GM21619 (cell line): ENCODE data around the gene FCGR3A.
A peak's percentile ranks its signal among the peaks of the same experiment; 100 is the strongest.
"Not testable (repeated sequence)": the region's sequence is repeated elsewhere in the genome, so short reads cannot be mapped to it uniquely, and the experiment has no call there.

Experiments
- ATAC-seq: cut with Tn5 transposase; IDR thresholded peaks from one replicate; pipeline ENCODE4 v1.9.1; 2021; ENCODE audit not compliant: unreplicated experiment

Gene FCGR3A

DNA sequence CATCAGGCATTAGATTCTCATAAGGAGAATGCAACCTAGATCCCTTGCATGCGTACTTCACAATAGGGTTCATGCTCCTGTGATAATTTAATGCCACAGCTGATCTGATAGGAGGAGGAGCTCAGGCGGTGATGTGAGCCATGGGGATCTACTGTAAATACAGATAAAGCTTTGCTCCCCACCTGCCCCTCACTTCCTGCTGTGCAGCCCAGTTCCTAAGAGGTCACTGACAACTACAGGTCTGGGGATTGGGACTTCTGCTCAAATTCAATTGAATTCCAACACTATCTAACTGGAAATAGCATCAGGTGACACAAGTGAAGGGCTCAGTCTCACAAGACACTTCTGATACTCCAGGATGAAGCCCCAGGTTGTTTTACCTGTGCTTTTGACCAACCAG is 7.4 kb upstream of the FCGR3A start:
- ATAC-seq = not testable (repeated sequence)

DNA sequence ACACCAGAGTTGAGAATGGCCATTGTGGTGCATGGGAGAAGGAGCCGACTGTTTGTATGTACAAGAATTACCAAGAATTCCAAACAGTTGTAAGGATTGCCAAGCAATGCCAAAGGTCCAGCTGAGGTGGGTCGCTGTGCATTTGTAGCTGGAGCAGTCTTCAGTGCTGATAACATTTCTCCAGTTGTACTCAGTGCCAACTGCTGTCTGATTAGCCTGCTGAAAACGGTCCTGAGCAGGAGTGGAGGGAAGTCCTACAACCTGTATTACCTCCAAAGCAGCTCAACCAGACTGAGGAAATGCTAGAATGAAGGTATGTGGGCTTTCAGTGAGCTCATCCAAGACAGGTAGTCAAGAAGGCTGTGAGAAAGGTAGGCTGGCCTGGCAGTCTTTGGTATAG is 6.5 kb upstream of the FCGR3A start:
- not testable (repeated sequence) for ATAC-seq

DNA sequence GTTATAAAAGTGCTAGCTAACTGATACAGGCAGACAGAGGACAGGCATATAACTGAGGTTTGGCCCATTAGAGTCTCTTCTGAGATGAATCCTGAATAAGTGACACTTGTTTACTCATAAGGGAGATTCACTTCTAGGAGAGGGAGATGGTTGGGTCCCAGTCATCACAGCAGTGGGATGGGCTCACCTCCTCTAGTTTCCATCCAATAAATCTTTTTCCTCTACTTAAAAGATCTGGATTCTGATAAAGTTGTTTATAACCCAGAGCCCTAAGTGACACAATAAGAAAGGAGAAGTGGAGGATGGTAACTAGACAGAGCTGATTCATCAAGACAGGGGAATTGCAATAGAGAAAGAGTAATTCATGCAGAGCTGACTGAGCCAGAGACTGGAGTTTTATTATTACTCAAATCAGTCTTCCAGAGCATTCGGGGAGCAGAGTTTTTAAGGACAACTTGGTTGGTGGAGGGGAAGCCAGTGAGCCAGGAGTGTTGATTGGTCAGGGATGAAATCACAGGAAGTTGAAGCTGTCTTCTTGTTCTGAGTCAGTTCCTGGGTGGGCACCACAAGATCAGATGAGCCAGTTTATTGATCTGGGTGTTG is 5.3 kb upstream of the FCGR3A start:
- not testable (repeated sequence) for ATAC-seq

DNA sequence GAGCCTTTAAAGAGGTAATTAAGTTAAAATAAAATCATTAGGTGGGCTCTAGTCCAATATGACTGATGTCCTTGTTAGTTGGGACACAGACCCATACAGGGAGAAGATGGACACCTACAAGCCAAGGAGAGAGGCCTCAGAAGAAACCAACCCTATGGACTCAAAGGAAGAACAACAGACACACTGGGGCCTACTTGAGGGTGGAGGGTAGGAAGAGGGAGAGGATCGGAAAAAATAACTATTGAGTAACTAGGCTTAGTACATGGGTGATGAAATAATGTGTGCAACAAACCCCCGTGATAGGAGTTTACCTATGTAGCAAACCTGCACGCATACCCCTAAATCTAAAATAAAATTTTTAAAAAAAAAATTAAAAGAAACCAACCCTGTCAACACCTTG is 4.7 kb upstream of the FCGR3A start:
- ATAC-seq = not testable (repeated sequence)

DNA sequence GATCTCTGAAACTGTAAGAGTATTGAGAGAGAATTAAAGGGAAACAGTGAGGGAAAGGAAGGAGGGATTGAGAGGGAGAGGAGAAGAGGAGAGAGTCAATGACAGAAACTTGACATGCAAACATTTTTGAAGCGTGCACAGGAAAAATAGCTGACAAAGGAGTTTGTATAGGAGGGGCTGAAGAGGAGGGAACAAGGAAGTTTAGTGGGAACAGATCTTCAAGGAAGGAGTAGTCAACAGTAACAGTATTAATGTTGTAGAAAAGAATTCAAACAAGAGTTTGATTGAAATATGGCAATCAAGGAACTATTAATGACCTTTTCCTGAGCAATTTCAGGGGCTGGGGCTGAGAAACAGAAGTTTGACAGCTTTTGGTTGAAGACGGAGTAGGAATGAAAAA is 4.0 kb upstream of the FCGR3A start:
- ATAC-seq = not testable (repeated sequence)

DNA sequence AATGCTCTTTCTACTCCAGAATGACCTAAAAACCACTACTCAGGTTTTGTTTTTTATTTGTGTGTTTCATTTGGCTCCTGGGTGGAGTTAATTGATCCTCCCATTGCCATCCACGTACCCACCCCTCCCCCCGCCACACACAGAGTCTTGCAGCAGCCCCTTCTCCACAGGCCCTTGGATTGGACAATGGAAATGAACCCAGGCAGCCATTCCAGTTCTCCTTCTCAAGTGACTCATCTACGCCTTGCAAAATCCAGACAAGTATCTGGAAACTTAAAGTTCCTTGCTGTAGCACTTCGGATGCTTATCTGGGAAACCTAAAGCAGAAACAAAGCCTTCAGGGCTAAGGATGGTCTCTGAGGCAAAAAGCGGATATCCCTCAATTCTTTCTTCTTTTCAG is 1.3 kb upstream of the FCGR3A start:
- ATAC-seq = not testable (repeated sequence)

DNA sequence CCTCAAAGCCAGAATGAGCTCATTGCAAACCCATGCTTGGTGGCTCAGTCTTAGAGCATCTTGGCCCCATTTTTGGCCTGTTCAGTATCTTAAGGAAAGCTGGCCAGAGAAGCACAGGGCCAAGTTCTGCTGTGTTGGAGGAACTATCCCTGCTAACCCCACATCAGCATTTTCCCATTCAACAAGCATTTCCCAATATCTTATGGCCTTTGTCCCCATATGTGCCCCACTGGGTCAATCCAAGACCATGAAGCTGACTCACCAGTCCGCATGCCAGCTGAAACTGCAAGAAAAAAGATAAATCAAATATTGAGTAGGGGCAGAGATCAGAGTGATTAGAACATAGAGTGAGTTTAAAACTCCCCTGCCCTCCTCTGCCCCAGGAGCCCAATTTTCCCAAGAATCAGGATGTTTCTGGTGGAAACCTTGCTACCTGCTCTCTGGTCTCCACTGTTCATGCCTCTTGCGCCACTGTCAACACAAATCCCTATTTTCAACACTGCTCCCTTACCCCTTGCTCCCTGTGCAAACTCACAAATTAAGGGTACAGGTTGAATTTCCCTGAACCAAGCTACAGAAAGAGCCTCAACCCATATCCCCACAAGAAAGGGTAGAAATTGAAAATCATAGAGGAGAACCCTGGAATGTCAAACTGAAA is 740 bp downstream of the FCGR3A start:
- not testable (repeated sequence) for ATAC-seq

DNA sequence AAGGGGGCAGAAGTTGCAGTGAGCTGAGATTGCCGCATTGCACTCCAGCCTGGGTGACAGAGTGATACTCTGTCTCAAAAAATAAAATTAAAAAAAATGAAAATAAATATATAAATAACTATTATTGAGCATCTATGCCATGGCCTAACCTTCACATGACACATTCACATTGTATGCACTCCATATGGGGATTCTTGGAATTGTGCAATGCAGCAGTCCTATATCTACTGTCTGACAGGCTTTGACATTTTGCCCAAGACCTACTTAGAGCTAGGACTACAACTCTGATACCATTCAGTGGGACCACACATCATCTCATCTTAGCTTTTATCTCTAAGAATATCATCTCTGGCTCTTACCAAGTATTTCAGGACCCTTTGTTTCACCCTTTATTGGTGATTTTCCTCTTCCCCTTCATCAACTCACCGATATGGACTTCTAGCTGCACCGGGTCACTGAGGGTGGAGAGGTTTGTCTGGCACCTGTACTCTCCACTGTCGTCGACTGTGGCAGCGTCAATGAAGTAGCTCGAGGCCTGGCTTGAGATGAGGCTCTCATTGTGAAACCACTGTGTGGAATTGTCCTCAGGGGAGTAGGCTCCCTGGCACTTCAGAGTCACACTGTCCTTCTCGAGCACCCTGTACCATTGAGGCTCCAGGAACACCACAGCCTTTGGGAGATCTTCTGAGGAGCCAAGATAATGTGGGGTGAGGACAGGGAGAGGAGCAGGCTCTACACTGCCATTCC is 1.4 kb downstream of the FCGR3A start:
- ATAC-seq = not testable (repeated sequence)

DNA sequence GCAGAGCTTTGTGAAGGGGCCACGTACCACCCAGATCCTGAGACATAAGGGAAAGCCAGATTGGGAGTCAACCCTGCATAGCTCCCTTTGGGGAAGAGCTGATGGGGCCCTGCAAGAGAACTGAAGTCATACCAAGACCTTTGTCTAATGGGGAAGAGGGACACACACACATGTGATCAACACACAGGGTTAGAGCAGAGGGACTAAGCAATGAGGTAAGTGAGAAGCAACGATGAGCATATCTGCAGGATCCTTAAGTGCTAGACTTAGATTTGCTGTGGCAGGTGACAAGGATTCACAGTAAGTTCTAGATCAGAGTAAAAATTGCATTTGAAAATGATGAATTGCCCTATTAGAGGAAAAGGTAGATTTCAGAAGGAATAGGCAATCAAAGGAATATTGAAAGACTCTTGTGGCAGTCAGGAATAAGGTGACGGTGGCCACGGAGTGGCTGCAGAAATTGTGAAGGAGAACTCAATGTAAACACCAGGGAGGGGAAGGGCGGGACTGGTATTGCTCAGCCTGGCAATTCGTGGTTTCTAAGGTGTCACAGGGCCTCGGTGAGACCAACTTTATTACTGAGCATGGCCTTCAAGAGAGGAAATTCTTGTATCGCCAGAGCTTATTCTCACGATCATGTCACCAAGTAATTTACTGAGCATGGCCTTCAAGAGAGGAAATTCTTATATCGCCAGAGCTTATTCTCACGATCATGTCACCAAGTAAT is 4.5 kb downstream of the FCGR3A start:
- ATAC-seq = not testable (repeated sequence)

DNA sequence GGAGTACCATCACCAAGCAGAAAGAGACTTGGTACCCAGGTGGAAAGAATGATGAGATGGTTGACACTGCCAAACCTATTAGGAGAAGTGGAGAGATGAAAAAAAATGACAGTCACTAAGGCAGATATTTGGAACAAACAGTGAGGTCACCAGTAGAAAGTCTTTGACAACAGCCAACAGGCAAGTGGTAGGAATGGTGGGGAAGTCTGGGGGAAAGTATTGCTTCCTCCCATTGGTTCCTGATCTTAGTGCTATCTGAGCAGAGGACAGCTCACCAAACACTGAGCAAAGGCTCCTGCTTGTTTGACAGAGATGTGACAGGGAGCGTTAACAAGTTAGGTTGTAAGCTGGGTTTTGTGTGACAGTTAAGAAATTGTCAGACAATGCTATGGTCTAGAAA is 6.5 kb downstream of the FCGR3A start:
- not testable (repeated sequence) for ATAC-seq

DNA sequence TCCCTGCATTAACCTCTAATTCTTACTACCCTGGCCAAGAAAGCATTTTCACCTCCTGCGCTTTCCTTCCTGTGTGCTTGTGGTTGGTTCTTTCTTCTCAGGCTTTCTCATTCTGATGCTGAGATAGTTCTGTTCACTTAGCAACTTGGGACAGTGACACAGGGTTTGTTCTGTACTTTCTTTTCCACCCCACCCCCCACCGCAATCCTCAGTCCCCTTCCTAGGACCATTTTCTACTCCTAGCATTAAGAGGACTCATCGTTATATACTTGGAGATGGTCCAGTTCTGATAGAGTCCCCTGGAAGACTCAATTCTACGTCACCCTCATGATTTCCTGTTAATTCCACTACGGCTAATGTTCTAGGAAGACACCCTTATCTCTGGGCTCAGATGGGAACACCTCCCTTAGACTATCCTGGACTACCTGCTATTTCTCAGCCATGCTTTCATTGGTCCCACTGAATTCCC is 7.5 kb downstream of the FCGR3A start:
- peak; percentile 56 for ATAC-seq

DNA sequence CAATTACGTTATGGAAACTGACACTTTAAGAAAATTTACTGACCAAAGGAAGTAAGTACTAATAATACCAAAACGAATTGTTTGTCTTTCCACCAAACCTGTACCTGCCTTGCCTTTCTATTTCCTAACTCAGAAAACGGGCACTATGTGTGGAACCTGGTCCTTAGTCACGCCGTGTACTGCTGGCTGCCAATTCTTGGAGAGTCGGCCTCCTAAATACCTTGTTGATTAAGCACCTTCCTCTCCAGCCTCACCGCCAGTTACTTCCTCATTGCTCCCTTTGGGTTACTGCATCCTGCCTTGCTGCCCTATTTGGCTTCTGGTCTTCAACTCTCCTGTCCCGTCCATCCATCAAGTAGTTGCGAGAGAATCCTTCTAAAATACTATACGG is 9.1 kb downstream of the FCGR3A start:
- not testable (repeated sequence) for ATAC-seq

DNA sequence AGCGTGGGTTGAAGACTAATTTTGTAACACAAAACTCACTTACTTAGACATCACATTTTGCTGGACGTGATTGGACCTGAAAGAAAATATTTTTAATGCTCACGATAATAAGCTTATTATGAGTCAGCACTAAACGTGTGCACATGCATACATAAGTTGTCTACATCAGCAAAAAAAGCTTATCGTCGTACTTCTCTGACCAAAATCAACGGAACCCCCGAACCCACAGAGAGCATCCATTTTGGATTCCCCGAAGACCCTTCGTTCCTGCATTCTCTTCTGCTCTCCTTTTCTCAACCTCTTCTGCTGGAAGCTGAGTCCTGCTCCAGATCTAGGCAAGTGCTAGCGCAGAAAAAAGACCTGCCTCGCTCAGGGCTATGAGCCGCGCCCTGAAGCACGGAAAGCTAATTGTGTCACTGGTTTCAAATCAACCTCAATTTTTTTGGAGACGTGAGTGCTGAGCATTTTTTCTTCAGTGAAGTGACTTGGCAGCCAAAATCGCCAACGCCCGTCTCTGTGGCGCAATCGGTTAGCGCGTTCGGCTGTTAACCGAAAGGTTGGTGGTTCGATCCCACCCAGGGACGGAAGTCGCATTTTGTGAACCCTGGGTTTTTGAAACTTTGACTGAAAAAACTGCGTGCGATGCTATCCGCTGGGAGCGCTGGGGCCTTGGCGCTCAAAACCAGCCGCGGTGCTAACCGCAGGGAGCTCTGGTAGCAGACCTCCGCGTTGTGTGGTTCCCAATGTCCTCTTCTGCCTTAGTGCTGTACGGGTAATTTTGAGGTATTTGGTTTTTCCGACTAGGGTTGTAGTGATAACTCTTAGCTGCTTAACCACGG is 9.7 kb downstream of the FCGR3A start:
- ATAC-seq = peak; percentile 54

DNA sequence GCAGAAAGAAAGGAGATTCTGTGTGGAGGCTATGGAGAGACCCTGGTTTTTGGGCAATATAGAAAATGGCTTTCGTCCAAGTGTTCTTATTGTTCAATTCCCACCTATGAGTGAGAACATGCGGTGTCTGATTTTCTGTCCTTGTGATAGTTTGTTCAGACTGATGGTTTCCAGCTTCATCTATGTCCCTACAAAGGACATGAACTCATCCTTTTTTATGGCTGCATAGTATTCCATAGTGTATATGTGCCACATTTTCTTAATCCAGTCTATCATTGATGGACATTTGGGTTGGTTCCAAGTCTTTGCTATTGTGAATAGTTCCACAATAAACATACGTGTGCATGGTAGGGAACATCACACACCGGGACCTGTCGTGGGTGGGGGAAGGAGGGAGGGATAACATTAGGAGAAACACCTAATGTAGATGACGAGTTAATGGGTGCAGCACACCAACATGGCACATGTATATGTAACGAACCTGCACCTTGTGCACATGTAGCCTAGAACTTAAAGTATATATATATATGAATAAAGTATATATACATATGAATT is 10.6 kb downstream of the FCGR3A start:
- ATAC-seq = not testable (repeated sequence)

DNA sequence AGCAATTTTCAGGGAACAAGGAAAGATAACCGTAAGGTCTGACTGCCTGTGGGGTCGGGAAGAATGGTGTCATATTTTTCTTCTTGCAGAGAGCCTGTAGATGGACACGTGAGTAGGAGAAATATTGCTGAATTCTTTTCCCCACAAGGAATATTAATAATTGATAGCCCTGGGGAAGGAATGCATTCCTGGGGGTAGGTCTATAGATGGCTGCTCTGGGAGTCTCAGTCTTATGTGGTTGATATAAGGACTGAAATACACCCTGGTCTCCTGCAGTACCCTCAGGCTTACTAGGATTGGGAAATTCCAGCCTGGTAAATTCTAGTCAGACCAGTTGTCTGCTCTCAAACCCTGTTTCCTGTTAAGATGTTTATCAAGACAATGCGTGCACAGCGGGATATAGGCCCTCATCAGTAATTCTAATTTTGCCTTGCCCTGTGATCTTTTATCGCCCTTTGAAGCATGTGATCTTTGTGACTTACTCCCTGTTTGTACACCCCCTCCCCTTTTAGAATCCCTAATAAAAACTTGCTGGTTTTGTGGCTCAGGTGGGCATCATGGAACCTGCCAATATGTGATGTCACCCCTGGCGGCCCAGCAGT is 12.4 kb downstream of the FCGR3A start:
- not testable (repeated sequence) for ATAC-seq

DNA sequence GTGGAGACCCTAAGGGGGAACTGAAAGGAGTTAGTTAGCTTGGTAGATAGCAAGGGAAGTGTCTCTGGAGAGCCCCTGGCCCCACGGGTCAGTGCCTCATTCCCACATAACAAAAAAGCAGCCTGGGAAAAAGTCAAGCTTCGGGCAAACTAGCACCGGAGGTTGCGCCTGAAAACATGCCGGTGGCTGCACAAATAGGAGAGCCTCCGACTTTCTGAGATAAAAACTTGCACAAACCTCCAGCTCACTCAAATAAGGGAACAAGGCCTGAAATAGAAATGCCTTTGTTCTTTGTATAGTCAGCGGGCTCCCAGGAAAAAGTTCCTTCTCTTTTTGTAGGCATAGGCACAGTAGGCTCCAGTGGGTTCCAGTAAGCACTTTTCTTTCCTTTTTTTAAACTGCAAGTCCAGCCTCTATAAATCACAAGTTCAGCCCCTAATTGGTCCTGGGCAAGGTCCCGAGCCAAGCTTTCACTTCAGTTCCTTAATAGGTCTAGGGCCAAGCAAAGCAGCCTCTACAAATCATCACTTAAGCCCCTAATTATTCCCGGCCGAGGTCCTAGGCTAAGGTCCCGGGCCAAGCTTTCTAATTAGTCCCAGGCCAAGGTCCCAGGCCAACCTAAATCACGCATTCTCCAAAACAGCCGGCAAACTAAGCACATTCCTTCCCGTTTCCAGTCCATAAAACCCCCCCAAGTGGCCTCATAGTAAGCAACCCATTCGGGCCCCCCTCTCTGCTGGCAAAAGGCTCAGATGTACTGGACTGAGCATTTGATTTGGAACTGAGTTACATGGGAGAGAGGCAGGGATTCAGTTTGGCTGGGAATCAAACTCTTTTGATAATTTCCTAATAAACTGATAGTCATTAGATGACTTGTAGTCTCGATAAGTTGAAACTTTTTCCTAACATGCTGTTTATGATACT is 16.7 kb downstream of the FCGR3A start:
- not testable (repeated sequence) for ATAC-seq

DNA sequence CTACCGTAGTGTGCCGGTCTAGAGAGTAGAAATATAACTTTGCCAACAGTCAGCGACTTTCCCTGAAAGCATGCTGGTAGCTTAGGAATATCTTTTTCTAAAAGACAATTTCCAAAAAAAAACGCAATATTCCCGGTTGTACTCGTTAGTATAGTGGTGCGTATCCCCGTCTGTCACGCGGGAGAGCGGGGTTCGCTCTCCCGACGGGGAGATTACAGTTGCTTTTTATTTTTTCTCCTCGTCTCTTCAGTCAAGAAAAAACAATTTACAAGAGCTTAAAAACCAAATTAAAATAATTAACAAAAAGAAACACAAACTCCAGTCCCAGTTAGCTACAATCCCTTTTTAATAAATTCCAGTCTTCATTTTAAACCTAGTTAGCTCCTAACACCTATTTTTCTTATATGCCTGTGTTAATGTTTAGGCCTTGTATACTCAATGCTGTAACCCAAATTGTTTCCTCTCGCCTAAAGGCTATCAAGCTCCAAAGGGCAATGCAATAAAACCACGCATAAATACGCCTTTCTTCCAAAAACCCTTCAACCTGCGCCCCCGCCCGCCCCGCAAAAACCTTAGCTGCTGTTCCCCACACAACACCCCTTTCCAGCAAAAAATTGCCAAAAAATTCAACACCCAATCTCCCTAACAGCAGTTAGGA is 17.5 kb downstream of the FCGR3A start:
- ATAC-seq = no peak
